HG03378 (cell line): ENCODE data around the gene SLC16A9.

Experiments used
- ATAC-seq: cut with Tn5 transposase; IDR thresholded peaks from one replicate; pipeline ENCODE4 v1.9.1; 2021; ENCODE audit warnings: mild to moderate bottlenecking, moderate library complexity; ENCODE audit not compliant: unreplicated experiment

The SLC16A9 gene

GRCh38 chr10:59719374-59719773 lies 9.7 kb upstream of the SLC16A9 start:
- no peak for ATAC-seq

GRCh38 chr10:59718257-59718656 lies 8.6 kb upstream of the SLC16A9 start:
- no peak for ATAC-seq

GRCh38 chr10:59713196-59713821 lies 3.7 kb upstream of the SLC16A9 start:
- no peak for ATAC-seq

- ATAC-seq: no peak
Observed at GRCh38 chr10:59711871-59712494, 2.3 kb upstream of the SLC16A9 start.

- no peak for ATAC-seq
Observed at GRCh38 chr10:59708816-59709394, 745 bp downstream of the SLC16A9 start.

- no peak for ATAC-seq
Observed at GRCh38 chr10:59706851-59707797, 2.5 kb downstream of the SLC16A9 start.

GRCh38 chr10:59705931-59706330 lies 3.7 kb downstream of the SLC16A9 start:
- ATAC-seq: no peak

- no peak for ATAC-seq
Observed at GRCh38 chr10:59704630-59705029, 5.0 kb downstream of the SLC16A9 start.

GRCh38 chr10:59702347-59702746 lies 7.3 kb downstream of the SLC16A9 start:
- no peak for ATAC-seq

GRCh38 chr10:59700709-59701108 lies 8.9 kb downstream of the SLC16A9 start:
- ATAC-seq: no peak

- no peak for ATAC-seq
Observed at GRCh38 chr10:59698326-59698725, 11.3 kb downstream of the SLC16A9 start.

GRCh38 chr10:59695637-59696036 lies 14.0 kb downstream of the SLC16A9 start:
- no peak for ATAC-seq

GRCh38 chr10:59694936-59695335 lies 14.7 kb downstream of the SLC16A9 start:
- ATAC-seq: no peak

- no peak for ATAC-seq
Observed at GRCh38 chr10:59692113-59692512, 17.5 kb downstream of the SLC16A9 start.

- no peak for ATAC-seq
Observed at GRCh38 chr10:59688921-59689351, 20.7 kb downstream of the SLC16A9 start.

GRCh38 chr10:59687657-59688056 lies 22.0 kb downstream of the SLC16A9 start:
- no peak for ATAC-seq

GRCh38 chr10:59684006-59684405 lies 25.6 kb downstream of the SLC16A9 start:
- no peak for ATAC-seq

GRCh38 chr10:59682986-59683937 lies 26.4 kb downstream of the SLC16A9 start:
- ATAC-seq: no peak

- ATAC-seq: no peak
Observed at GRCh38 chr10:59680199-59680598, 29.5 kb downstream of the SLC16A9 start.

GRCh38 chr10:59678884-59679301 lies 30.8 kb downstream of the SLC16A9 start:
- ATAC-seq: peak; percentile 87
